H1 (cell line): ENCODE results near the gene KMT5C. TPM values are rescaled to one million over a fixed set of nuclear protein-coding genes. Genes with fewer than 3 reads are reported as not detected.

Experiments used
- CBX8 ChIP-seq: fragments of 300-800, 300-1000 bp; sonication (generic); IDR thresholded peaks from 2 replicates; pipeline ENCODE4 v1.7.1; 2016; ENCODE audit warnings: low read depth, low read length, borderline replicate concordance
- CEBPB ChIP-seq: IDR thresholded peaks from 2 replicates; pipeline ENCODE4 v1.6.1; 2012; ENCODE audit warnings: low read depth, low read length
- CHD1 ChIP-seq: IDR thresholded peaks from 2 replicates; pipeline ENCODE4 v1.6.1; 2012; ENCODE audit warnings: low read depth, low read length, improper control_type of control experiment
- EGR1 ChIP-seq: IDR thresholded peaks from 2 replicates; pipeline ENCODE4 v1.6.1; 2011; ENCODE audit warnings: low read depth, low read length, borderline replicate concordance
- EZH2 ChIP-seq: fragments of 200-600 bp; sonication (generic); IDR thresholded peaks from 2 replicates; pipeline ENCODE4 v1.7.1; 2012; ENCODE audit warnings: low read depth, mild to moderate bottlenecking, moderate library complexity, low read length, inconsistent platforms; ENCODE audit not compliant: severe bottlenecking
- GABPA ChIP-seq: IDR thresholded peaks from 2 replicates; pipeline ENCODE4 v1.6.1; 2011; ENCODE audit warnings: mild to moderate bottlenecking, low read length, moderate library complexity, borderline replicate concordance; ENCODE audit not compliant: insufficient read depth
- GTF2F1 ChIP-seq: IDR thresholded peaks from 2 replicates; pipeline ENCODE4 v1.6.1; 2012; ENCODE audit warnings: low read depth, low read length, improper control_type of control experiment, borderline replicate concordance
- HDAC2 ChIP-seq, 2 experiments: fragments of 300-600 bp in 1 of 2; sonication (generic) in 1 of 2; IDR thresholded peaks; 2 replicates each; pipeline ENCODE4 v1.6.1; 2011 to 2012; ENCODE audit warnings: low read depth in 2 of 2, low read length in 2 of 2, mild to moderate bottlenecking in 2 of 2, moderate library complexity in 2 of 2, borderline replicate concordance in 1 of 2, inconsistent platforms in 1 of 2
- HDAC6 ChIP-seq: IDR thresholded peaks from one replicate; pipeline ENCODE4 v1.7.1; 2012; ENCODE audit warnings: low read depth, mild to moderate bottlenecking, inconsistent platforms, low read length, moderate library complexity
- PHF8 ChIP-seq: fragments of 200-600 bp; sonication (generic); conservative IDR thresholded peaks from 2 replicates; pipeline ENCODE4 v1.7.1; 2012; ENCODE audit warnings: low read depth, mild to moderate bottlenecking, inconsistent platforms, low read length, moderate library complexity
- RAD21 ChIP-seq, 2 experiments: IDR thresholded peaks in 1 of 2; conservative IDR thresholded peaks in 1 of 2; 2 replicates each; pipeline ENCODE4 v1.6.1; 2011; ENCODE audit warnings: low read depth in 2 of 2, low read length in 2 of 2, improper control_type of control experiment in 1 of 2, inconsistent platforms in 1 of 2, mild to moderate bottlenecking in 1 of 2, moderate library complexity in 1 of 2
- SAP30 ChIP-seq: fragments of 300-600 bp; sonication (generic); IDR thresholded peaks from 2 replicates; pipeline ENCODE4 v1.7.1; 2012; ENCODE audit warnings: low read length, moderate library complexity, mild to moderate bottlenecking, inconsistent platforms; ENCODE audit not compliant: insufficient read depth, insufficient replicate concordance
- SP1 ChIP-seq: IDR thresholded peaks from 2 replicates; pipeline ENCODE4 v1.6.1; 2011; ENCODE audit warnings: low read depth, low read length
- SUZ12 ChIP-seq: fragments of 200-600 bp; sonication (generic); IDR thresholded peaks from 2 replicates; pipeline ENCODE4 v1.6.1; 2012; ENCODE audit warnings: mild to moderate bottlenecking, inconsistent platforms, low read length, moderate library complexity, mixed read lengths
- TBP ChIP-seq: IDR thresholded peaks from 2 replicates; pipeline ENCODE4 v1.6.1; 2011; ENCODE audit warnings: low read depth, low read length, improper control_type of control experiment
- TCF12 ChIP-seq: IDR thresholded peaks from 2 replicates; pipeline ENCODE4 v1.6.1; 2011; ENCODE audit warnings: low read depth, mild to moderate bottlenecking, low read length
- polyA plus RNA-seq, 7 experiments: library from polyadenylated mRNA; depleted of rRNA in 3 of 7; stranded (reverse) in 5 of 7; unstranded in 2 of 7; fragments of >200 nt in 5 of 7; fragments of 200-250 nt in 2 of 7; gene quantifications; 1 replicate in 5 of 7; 2 replicates in 1 of 7; 4 replicates in 1 of 7; pipeline versions ENCODE4 v1.2.1 to v1.2.3, GENCODE V29; 2011 to 2013; ENCODE audit warnings: missing spikeins in 2 of 7, mixed read lengths in 2 of 7
- total RNA-seq: library from RNA; stranded (reverse); fragmentation: NEBNext Ultra II Directional; extraction: Animal tissue kit (Norgen Biotek cat#: 25700); gene quantifications from 2 replicates; pipeline ENCODE4 v1.2.1, GENCODE V29; 2021
- TF ChIP-seq, protein P1 (sequence below): IDR thresholded peaks from 2 replicates; pipeline ENCODE4 v1.6.1; 2012; ENCODE audit warnings: low read length, inconsistent platforms
- TF ChIP-seq, protein P2 (sequence below): IDR thresholded peaks from 2 replicates; pipeline ENCODE4 v1.6.1; 2011; ENCODE audit warnings: low read length, improper control_type of control experiment
- TF ChIP-seq, protein P3 (sequence below): IDR thresholded peaks from 2 replicates; pipeline ENCODE4 v1.6.1; 2011; ENCODE audit warnings: low read depth, mild to moderate bottlenecking, low read length; ENCODE audit not compliant: insufficient read depth

KMT5C gene
- total and polyA plus RNA-seq, 2 of the 8 experiments (the other 6 are each of a cell fraction or from before 2014, with no cell fraction given), result 24.9 to 31.5 TPM

DNA sequence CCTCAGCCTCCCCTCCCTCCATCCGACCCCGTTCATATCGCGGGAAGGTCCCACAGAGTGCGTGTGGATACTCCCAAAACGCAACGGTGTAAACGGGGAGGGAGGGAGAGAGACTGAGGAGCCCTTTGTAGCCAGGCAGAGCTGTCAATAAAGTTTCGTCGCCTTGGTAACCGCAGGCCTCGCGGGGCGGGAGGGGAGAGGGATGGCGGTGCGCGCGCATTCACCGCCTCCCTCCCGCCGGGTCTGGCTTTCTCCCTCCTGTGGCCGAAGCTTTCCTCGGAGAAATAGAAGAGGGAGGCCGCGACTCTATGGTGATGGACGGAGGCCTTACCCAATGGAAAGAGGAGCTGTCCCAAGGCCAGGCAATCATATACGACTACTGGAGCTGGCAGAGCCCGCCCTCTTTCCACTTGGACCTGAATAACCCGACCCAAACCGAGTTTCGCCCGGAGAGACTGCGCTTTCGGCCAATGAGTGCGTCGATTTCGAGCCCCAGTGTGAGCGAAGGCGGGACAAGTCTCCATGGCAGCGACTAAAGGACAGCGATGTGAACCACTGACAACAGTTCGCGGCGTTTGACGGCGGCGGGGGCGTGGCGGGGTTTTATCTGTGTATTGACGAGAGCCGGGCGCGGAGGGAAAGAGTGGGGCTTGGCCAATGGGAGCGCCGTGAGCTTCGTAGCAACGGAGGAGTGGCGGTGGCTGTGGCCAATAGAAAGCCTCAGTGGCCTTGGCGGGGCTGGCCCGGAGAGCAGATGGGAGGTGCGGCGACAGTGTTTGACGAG is at the start of gene KMT5C (continued):
- TF ChIP-seq HDAC6, result no peak
- TF ChIP-seq, protein P1, sequence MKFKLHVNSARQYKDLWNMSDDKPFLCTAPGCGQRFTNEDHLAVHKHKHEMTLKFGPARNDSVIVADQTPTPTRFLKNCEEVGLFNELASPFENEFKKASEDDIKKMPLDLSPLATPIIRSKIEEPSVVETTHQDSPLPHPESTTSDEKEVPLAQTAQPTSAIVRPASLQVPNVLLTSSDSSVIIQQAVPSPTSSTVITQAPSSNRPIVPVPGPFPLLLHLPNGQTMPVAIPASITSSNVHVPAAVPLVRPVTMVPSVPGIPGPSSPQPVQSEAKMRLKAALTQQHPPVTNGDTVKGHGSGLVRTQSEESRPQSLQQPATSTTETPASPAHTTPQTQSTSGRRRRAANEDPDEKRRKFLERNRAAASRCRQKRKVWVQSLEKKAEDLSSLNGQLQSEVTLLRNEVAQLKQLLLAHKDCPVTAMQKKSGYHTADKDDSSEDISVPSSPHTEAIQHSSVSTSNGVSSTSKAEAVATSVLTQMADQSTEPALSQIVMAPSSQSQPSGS, result no peak; the same call in 1 of the 2 replicates
- TF ChIP-seq CBX8, result no peak
- no peak for TF ChIP-seq CHD1
- no peak for TF ChIP-seq EGR1
- TF ChIP-seq SUZ12, result no peak
- no peak; a peak in 1 of 4 replicates for TF ChIP-seq RAD21 (IDR thresholded peaks at IDR 0.05 in 1 of 2, conservative IDR thresholded peaks at IDR 0.05 in 1 of 2; ENCODE audit: low read depth in 2 of 2, low read length in 2 of 2)
- TF ChIP-seq, protein P2, sequence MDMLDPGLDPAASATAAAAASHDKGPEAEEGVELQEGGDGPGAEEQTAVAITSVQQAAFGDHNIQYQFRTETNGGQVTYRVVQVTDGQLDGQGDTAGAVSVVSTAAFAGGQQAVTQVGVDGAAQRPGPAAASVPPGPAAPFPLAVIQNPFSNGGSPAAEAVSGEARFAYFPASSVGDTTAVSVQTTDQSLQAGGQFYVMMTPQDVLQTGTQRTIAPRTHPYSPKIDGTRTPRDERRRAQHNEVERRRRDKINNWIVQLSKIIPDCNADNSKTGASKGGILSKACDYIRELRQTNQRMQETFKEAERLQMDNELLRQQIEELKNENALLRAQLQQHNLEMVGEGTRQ, result no peak
- TF ChIP-seq, protein P3, sequence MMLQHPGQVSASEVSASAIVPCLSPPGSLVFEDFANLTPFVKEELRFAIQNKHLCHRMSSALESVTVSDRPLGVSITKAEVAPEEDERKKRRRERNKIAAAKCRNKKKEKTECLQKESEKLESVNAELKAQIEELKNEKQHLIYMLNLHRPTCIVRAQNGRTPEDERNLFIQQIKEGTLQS, result no peak
- no peak for TF ChIP-seq EZH2
- TF ChIP-seq SAP30, result no peak
- no peak for TF ChIP-seq CEBPB
- peak; percentile 73 for TF ChIP-seq TBP
- TF ChIP-seq SP1, result peak; percentile 96
- TF ChIP-seq GTF2F1, result no peak
- no peak for TF ChIP-seq PHF8
- TF ChIP-seq TCF12, result no peak
- TF ChIP-seq HDAC2 (IDR thresholded peaks at IDR 0.05; ENCODE audit: borderline replicate concordance in 1 of 2, low read depth in 2 of 2, low read length in 2 of 2), result no peak
- TF ChIP-seq GABPA, result no peak
- TF ChIP-seq, all 59 proteins: peak for 15
